Nephron (organoid): ENCODE measurements around the gene RHBDF1.

ENCODE experiments used
- H3K27ac Mint-ChIP-seq, 3 experiments: 2 replicates each; pipeline ENCODE4 v1.8.0; 2020; ENCODE audit warnings: mixed read lengths in 3 of 3, mild to moderate bottlenecking in 2 of 3, moderate library complexity in 1 of 3
- H3K27me3 Mint-ChIP-seq: 2 replicates; pipeline ENCODE4 v1.8.0; 2021; ENCODE audit warnings: low read depth, mild to moderate bottlenecking, moderate library complexity, mixed read lengths
- H3K36me3 Mint-ChIP-seq: 2 replicates; pipeline ENCODE4 v1.8.0; 2020; ENCODE audit warnings: low read depth, mixed read lengths
- H3K4me1 Mint-ChIP-seq: 2 replicates; pipeline ENCODE4 v1.8.0; 2020; ENCODE audit warnings: mixed read lengths
- H3K4me3 Mint-ChIP-seq, 3 experiments: 2 replicates each; pipeline ENCODE4 v1.8.0; 2020; ENCODE audit warnings: mild to moderate bottlenecking in 3 of 3, mixed read lengths in 3 of 3, moderate library complexity in 2 of 3
- H3K9me3 Mint-ChIP-seq: 2 replicates; pipeline ENCODE4 v1.8.0; 2020; ENCODE audit warnings: mixed read lengths
- CTCF ChIP-seq, 3 experiments: fragments of 200-600 bp; sonication (generic); IDR thresholded peaks; one replicate each; pipeline ENCODE4 v1.5.0; 2021; ENCODE audit warnings: antibody characterized with exemption in 3 of 3; ENCODE audit not compliant: unreplicated experiment in 3 of 3

Gene RHBDF1

GRCh38 chr16:45454-45853, 27.0 kb downstream of the RHBDF1 start:
- H3K36me3 Mint-ChIP-seq: peaks cover 66% of the 10 kb centered on the region
- no peak overlapping the region for H3K4me3 Mint-ChIP-seq
- H3K27me3 Mint-ChIP-seq: no peaks in the 10 kb centered on the region
- no peaks in the 10 kb centered on the region for H3K4me1 Mint-ChIP-seq
- H3K27ac Mint-ChIP-seq: no peak overlapping the region
- no peak for TF ChIP-seq CTCF (IDR thresholded peaks at IDR 0.05; ENCODE audit: unreplicated experiment in 3 of 3)
- no peaks in the 10 kb centered on the region for H3K9me3 Mint-ChIP-seq

GRCh38 chr16:44655-45054, 27.8 kb downstream of the RHBDF1 start:
- no peak for TF ChIP-seq CTCF (IDR thresholded peaks at IDR 0.05; ENCODE audit: unreplicated experiment in 3 of 3)
- Mint-ChIP-seq H3K27me3 (no peaks in the 10 kb centered on the region), H3K4me3 (no peak overlapping the region), H3K4me1 (no peaks in the 10 kb centered on the region), H3K27ac (no peak overlapping the region), H3K36me3 (peaks cover 60% of the 10 kb centered on the region), H3K9me3 (no peaks in the 10 kb centered on the region)

- Mint-ChIP-seq H3K9me3 (no peaks in the 10 kb centered on the region), H3K36me3 (peaks cover 59% of the 10 kb centered on the region), H3K4me1 (no peaks in the 10 kb centered on the region), H3K27ac (no peak overlapping the region), H3K27me3 (no peaks in the 10 kb centered on the region), H3K4me3 (no peak overlapping the region)
- no peak for TF ChIP-seq CTCF (IDR thresholded peaks at IDR 0.05; ENCODE audit: unreplicated experiment in 3 of 3)
Measured at GRCh38 chr16:43294-43693, 29.1 kb downstream of the RHBDF1 start.

- H3K27ac Mint-ChIP-seq: no peak overlapping the region
- peaks cover 56% of the 10 kb centered on the region for H3K36me3 Mint-ChIP-seq
- H3K4me3 Mint-ChIP-seq: no peak overlapping the region
- H3K27me3 Mint-ChIP-seq: no peaks in the 10 kb centered on the region
- no peaks in the 10 kb centered on the region for H3K4me1 Mint-ChIP-seq
- no peaks in the 10 kb centered on the region for H3K9me3 Mint-ChIP-seq
- no peak for TF ChIP-seq CTCF (IDR thresholded peaks at IDR 0.05; ENCODE audit: unreplicated experiment in 3 of 3)
Measured at GRCh38 chr16:42691-43090, 29.7 kb downstream of the RHBDF1 start.

GRCh38 chr16:42069-42457, 30.4 kb downstream of the RHBDF1 start:
- no peaks in the 10 kb centered on the region for H3K4me1 Mint-ChIP-seq
- H3K27me3 Mint-ChIP-seq: no peaks in the 10 kb centered on the region
- H3K9me3 Mint-ChIP-seq: no peaks in the 10 kb centered on the region
- no peak for TF ChIP-seq CTCF (IDR thresholded peaks at IDR 0.05; ENCODE audit: unreplicated experiment in 3 of 3)
- H3K27ac Mint-ChIP-seq: no peak overlapping the region
- peaks cover 52% of the 10 kb centered on the region for H3K36me3 Mint-ChIP-seq
- H3K4me3 Mint-ChIP-seq: no peak overlapping the region

- Mint-ChIP-seq H3K36me3 (peaks cover 47% of the 10 kb centered on the region), H3K27me3 (no peaks in the 10 kb centered on the region), H3K9me3 (no peaks in the 10 kb centered on the region), H3K4me3 (no peak overlapping the region), H3K27ac (no peak overlapping the region), H3K4me1 (no peaks in the 10 kb centered on the region)
- TF ChIP-seq CTCF (IDR thresholded peaks at IDR 0.05; ENCODE audit: unreplicated experiment in 3 of 3): no peak
Measured at GRCh38 chr16:41439-42068, 30.9 kb downstream of the RHBDF1 start.
